DOHH2 (cell line): Measurements from ENCODE around the gene MAPK4.

Experiments
- H3F3A ChIP-seq: fragments of 200-600 bp; sonication (generic), shearing (Covaris generic); 2 replicates; pipeline ENCODE4 v1.6.0; 2016; ENCODE audit warnings: antibody characterized with exemption, mild to moderate bottlenecking; ENCODE audit not compliant: control insufficient read depth, insufficient read depth
- H3K27ac ChIP-seq: fragments of 200-600 bp; sonication (generic); 2 replicates; pipeline ENCODE4 v1.5.1; 2014; ENCODE audit warnings: low read depth, mild to moderate bottlenecking, low read length, moderate library complexity
- H3K27me3 ChIP-seq: fragments of 200-600 bp; sonication (generic); 2 replicates; pipeline ENCODE4 v1.6.1; 2014; ENCODE audit warnings: mild to moderate bottlenecking, low read length, mixed read lengths; ENCODE audit not compliant: control insufficient read depth
- H3K36me3 ChIP-seq: fragments of 200-600 bp; sonication (generic); 2 replicates; pipeline ENCODE4 v1.6.1; 2014; ENCODE audit warnings: mild to moderate bottlenecking, low read length, moderate library complexity, mixed read lengths; ENCODE audit not compliant: control insufficient read depth
- H3K4me1 ChIP-seq: fragments of 200-600 bp; sonication (generic); 2 replicates; pipeline ENCODE4 v1.6.1; 2014; ENCODE audit warnings: mild to moderate bottlenecking, low read length, mixed read lengths; ENCODE audit not compliant: control insufficient read depth
- H3K4me2 ChIP-seq: fragments of 200-600 bp; sonication (generic); 2 replicates; pipeline ENCODE4 v1.6.0; 2014; ENCODE audit warnings: mild to moderate bottlenecking, low read length, moderate library complexity
- H3K4me3 ChIP-seq: fragments of 200-600 bp; sonication (generic); 2 replicates; pipeline ENCODE4 v1.5.1; 2014; ENCODE audit warnings: mild to moderate bottlenecking, low read length, mixed read lengths
- H3K79me2 ChIP-seq: fragments of 200-600 bp; sonication (generic); 2 replicates; pipeline ENCODE4 v1.6.1; 2014; ENCODE audit warnings: mild to moderate bottlenecking, low read length, mixed read lengths; ENCODE audit not compliant: control insufficient read depth
- H3K9me2 ChIP-seq: fragments of 200-600 bp; sonication (generic); replicated peaks from 2 replicates; pipeline ENCODE4 v1.6.1; 2014; ENCODE audit warnings: mild to moderate bottlenecking, low read length, mixed read lengths; ENCODE audit not compliant: control insufficient read depth
- H3K9me3 ChIP-seq: fragments of 200-600 bp; sonication (generic); 2 replicates; pipeline ENCODE4 v1.6.1; 2014; ENCODE audit warnings: antibody characterized with exemption, low read length, mixed read lengths; ENCODE audit not compliant: control insufficient read depth, insufficient read depth
- H4K20me1 ChIP-seq: fragments of 200-600 bp; sonication (generic); 2 replicates; pipeline ENCODE4 v1.6.0; 2014; ENCODE audit warnings: low read depth, mild to moderate bottlenecking, antibody characterized with exemption, low read length, moderate library complexity; ENCODE audit not compliant: control insufficient read depth, insufficient read depth
- EZH2phosphoT487 ChIP-seq: fragments of 200-600 bp; sonication (generic); IDR thresholded peaks from 2 replicates; pipeline ENCODE4 v1.6.1; 2017; ENCODE audit warnings: borderline replicate concordance, mild to moderate bottlenecking, antibody characterized with exemption, low read length, moderate library complexity, mixed read lengths
- TF ChIP-seq, protein P1 (sequence below): fragments of 200-600 bp; sonication (generic); IDR thresholded peaks from one replicate; pipeline ENCODE4 v1.5.1; 2014; ENCODE audit warnings: antibody characterized with exemption, mild to moderate bottlenecking, low read depth, low read length; ENCODE audit not compliant: poor library complexity, severe bottlenecking

Gene MAPK4

DNA sequence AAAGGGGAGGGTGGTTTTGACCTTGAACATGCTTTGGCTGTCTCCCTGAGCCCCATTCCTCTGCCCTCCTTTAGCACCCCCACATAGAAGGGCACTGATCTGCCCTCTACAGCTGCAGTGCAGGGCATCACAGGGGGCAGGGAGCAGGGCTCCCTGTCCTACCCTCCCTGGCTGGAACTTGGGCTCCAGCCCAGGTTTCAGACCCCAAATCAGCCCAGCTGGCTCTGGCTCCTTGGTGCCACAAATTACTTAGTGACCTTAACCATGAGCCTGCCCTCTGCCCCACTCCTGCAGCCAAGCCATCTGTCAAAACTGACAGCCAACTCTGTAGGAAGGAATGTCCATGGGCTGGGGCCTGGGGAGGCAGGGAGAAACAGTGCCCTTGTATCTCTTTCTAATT lies 105.6 kb downstream of the MAPK4 start:
- Histone ChIP-seq H3K27ac (no peak overlapping the region), H3K4me1 (no peaks in the 10 kb centered on the region)
- no peak for TF ChIP-seq EZH2phosphoT487
- TF ChIP-seq, protein P1, sequence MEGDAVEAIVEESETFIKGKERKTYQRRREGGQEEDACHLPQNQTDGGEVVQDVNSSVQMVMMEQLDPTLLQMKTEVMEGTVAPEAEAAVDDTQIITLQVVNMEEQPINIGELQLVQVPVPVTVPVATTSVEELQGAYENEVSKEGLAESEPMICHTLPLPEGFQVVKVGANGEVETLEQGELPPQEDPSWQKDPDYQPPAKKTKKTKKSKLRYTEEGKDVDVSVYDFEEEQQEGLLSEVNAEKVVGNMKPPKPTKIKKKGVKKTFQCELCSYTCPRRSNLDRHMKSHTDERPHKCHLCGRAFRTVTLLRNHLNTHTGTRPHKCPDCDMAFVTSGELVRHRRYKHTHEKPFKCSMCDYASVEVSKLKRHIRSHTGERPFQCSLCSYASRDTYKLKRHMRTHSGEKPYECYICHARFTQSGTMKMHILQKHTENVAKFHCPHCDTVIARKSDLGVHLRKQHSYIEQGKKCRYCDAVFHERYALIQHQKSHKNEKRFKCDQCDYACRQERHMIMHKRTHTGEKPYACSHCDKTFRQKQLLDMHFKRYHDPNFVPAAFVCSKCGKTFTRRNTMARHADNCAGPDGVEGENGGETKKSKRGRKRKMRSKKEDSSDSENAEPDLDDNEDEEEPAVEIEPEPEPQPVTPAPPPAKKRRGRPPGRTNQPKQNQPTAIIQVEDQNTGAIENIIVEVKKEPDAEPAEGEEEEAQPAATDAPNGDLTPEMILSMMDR: no peak

GRCh38 chr18:50666536-50666935 lies 106.6 kb downstream of the MAPK4 start:
- no peaks in the 10 kb centered on the region for H3F3A ChIP-seq
- H4K20me1 ChIP-seq: no peaks in the 10 kb centered on the region
- no peak overlapping the region for H3K4me3 ChIP-seq
- H3K79me2 ChIP-seq: no peaks in the 10 kb centered on the region
- TF ChIP-seq, protein P1: no peak
- no peak for TF ChIP-seq EZH2phosphoT487
- H3K27me3 ChIP-seq: peaks cover 3% of the 10 kb centered on the region; the same call in 1 of the 2 replicates
- no peak overlapping the region for H3K4me2 ChIP-seq
- H3K9me2 ChIP-seq: no peaks in the 10 kb centered on the region
- no peaks in the 10 kb centered on the region for H3K36me3 ChIP-seq
- H3K9me3 ChIP-seq: 0 out of 2 replicates have a peak, but pooled peaks cover 6% of the 10 kb centered on the region
- H3K27ac ChIP-seq: no peak overlapping the region
- H3K4me1 ChIP-seq: no peaks in the 10 kb centered on the region

More for the DNA sequence above, 105.6 kb downstream of the MAPK4 start:
- Histone ChIP-seq H3K9me2 (no peaks in the 10 kb centered on the region), H4K20me1 (no peaks in the 10 kb centered on the region), H3K9me3 (peaks cover 10% of the 10 kb centered on the region; the same call in 1 of the 2 replicates), H3F3A (no peaks in the 10 kb centered on the region), H3K27me3 (peaks cover 3% of the 10 kb centered on the region; the same call in 1 of the 2 replicates), H3K79me2 (no peaks in the 10 kb centered on the region), H3K36me3 (no peaks in the 10 kb centered on the region), H3K4me2 (no peak overlapping the region), H3K4me3 (no peak overlapping the region)

DNA sequence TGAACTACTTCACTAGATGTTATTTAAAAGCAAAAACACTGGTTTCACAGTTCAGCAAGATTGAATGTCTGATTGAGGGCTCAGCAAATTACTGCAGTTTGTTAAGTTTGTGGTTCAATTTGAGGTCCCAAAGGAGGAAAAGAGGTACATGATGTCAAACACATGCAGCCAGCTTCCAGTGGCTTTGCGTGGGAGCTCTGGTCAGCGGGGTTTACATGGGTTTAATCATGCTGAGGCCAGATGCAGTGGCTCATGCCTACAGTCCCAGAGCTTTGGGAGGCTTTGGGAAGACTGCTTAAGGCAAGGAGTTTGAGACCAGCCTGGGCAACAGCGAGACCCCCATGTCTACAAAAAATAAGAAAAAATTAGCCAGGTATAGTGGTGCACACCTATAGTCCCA lies 111.5 kb downstream of the MAPK4 start:
- no peaks in the 10 kb centered on the region for H3K79me2 ChIP-seq
- H3K27me3 ChIP-seq: peaks cover 3% of the 10 kb centered on the region; the same call in 1 of the 2 replicates
- H3K4me3 ChIP-seq: no peak overlapping the region
- no peaks in the 10 kb centered on the region for H3F3A ChIP-seq
- no peaks in the 10 kb centered on the region for H3K4me1 ChIP-seq
- no peak overlapping the region for H3K27ac ChIP-seq
- H3K9me2 ChIP-seq: no peaks in the 10 kb centered on the region
- H3K4me2 ChIP-seq: no peak overlapping the region
- TF ChIP-seq, protein P1: no peak
- no peak for TF ChIP-seq EZH2phosphoT487
- no peaks in the 10 kb centered on the region for H4K20me1 ChIP-seq
- H3K9me3 ChIP-seq: no peaks in the 10 kb centered on the region
- no peaks in the 10 kb centered on the region for H3K36me3 ChIP-seq
